RWPE2 (cell line): ENCODE measurements around the gene CFAP44.

Source experiments
- ATAC-seq: fragments of 200-7000 bp; cut with Tn5 transposase; 3 replicates; pipeline ENCODE4 v1.9.1; 2021; ENCODE audit warnings: low read depth
- DNase-seq: peaks from one replicate; pipeline ENCODE4 v3.0.0-alpha.2; 2020; ENCODE audit warnings: low spot score
- H3K27ac ChIP-seq: fragments of 450-650 bp; 2 replicates; pipeline ENCODE4 v1.5.1; 2017; ENCODE audit warnings: mild to moderate bottlenecking; ENCODE audit not compliant: poor library complexity, severe bottlenecking
- H3K27me3 ChIP-seq: fragments of 250-450 bp; sonication (Bioruptor Pico); 2 replicates; pipeline ENCODE4 v1.5.1; 2021; ENCODE audit warnings: mild to moderate bottlenecking, moderate library complexity; ENCODE audit not compliant: insufficient read depth, poor library complexity, severe bottlenecking
- H3K36me3 ChIP-seq: fragments of 250-450 bp; sonication (Bioruptor Pico); 2 replicates; pipeline ENCODE4 v1.5.1; 2020; ENCODE audit warnings: low read depth, mild to moderate bottlenecking, moderate library complexity
- H3K4me1 ChIP-seq: fragments of 250-450 bp; sonication (Bioruptor Pico); 2 replicates; pipeline ENCODE4 v1.5.1; 2021; ENCODE audit warnings: mild to moderate bottlenecking, moderate library complexity; ENCODE audit not compliant: insufficient read depth, poor library complexity, severe bottlenecking
- H3K4me3 ChIP-seq: fragments of 250-450 bp; sonication (Bioruptor Pico); 2 replicates; pipeline ENCODE4 v1.5.1; 2021; ENCODE audit warnings: mild to moderate bottlenecking, moderate library complexity; ENCODE audit not compliant: severe bottlenecking
- H3K9me3 ChIP-seq: fragments of 250-450 bp; sonication (Bioruptor Pico); 2 replicates; pipeline ENCODE4 v1.5.1; 2021; ENCODE audit warnings: mild to moderate bottlenecking, moderate library complexity; ENCODE audit not compliant: severe bottlenecking
- CTCF ChIP-seq: fragments of 450-650 bp; IDR thresholded peaks from one replicate; pipeline ENCODE4 v1.5.1; 2017; ENCODE audit warnings: mild to moderate bottlenecking, moderate library complexity; ENCODE audit not compliant: poor library complexity, severe bottlenecking

The CFAP44 gene

DNA sequence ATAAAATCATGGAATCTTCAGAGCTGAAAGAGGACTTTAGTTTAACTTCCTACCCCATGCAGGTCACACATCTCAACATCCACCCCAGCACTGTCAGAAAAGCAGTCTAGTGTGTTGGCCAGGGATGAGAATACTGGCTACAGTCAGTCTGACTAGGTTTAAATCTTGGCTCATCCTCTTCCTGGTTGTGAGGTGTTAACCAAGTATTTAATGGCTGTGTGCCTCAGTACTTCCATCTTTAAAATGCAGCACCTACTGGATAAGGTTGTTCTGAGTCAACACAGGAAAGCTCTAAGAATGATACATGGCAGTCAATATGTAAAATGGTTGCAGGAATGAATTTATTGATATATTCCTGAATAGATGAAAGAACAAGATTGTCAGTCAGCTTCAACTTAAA, 3.1 kb downstream of the CFAP44 start:
- 0 out of 2 replicates have a peak, but pooled peaks cover 9% of the 10 kb centered on the region for H3K36me3 ChIP-seq
- ATAC-seq (no peak), DNase-seq (no peak)
- H3K9me3 ChIP-seq, result no peaks in the 10 kb centered on the region
- H3K27me3 ChIP-seq, result no peaks in the 10 kb centered on the region
- no peak for TF ChIP-seq CTCF
- no peak overlapping the region for H3K4me3 ChIP-seq
- no peak overlapping the region for H3K27ac ChIP-seq
- peaks cover 7% of the 10 kb centered on the region for H3K4me1 ChIP-seq

DNA sequence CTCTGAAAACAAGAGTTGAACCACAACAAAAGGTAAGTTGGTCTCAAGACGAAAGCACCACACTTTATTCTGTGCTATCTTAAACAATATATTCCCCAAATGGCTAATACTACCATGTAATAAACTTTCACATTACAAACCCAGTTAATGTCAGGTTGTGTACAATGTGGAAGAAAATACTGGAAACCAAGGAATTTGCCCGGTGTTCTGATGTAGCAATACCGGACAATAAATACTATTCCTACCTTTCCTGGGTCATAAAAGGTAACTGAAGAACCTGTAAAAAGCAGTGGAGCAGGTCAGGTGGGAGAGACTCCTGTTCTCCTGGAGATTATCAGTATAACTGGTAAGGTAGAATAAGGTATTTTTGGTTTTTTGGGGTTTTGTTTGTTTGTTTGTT, 3.9 kb downstream of the CFAP44 start:
- no peak for TF ChIP-seq CTCF
- Histone ChIP-seq H3K36me3 (peaks cover 5% of the 10 kb centered on the region; the same call in 1 of the 2 replicates), H3K27ac (no peak overlapping the region), H3K27me3 (no peaks in the 10 kb centered on the region), H3K4me1 (peaks cover 7% of the 10 kb centered on the region), H3K9me3 (no peaks in the 10 kb centered on the region), H3K4me3 (no peak overlapping the region)
- DNase-seq (no peak), ATAC-seq (no peak)

DNA sequence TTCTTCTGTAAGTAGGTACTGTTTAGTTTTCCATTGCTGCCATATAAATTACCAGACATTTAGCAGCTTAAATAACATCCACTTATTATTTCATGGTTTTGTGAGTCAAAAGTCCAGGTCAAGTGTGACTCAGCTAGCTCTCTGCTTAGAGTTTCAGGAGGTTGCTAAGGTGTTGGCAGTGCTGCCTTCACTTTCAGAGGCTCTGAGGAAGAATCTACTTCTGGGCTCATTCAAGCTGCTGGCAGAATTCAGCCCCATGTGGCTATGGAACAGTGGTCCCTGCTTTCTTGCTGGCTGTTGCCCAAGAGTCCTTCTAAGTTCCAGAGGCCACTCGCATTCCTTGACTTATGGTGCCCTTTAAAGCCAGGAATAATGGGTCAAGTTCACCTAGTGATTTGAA, 4.5 kb downstream of the CFAP44 start:
- ATAC-seq (peak; percentile 76), DNase-seq (no peak)
- H3K27ac ChIP-seq, result no peak overlapping the region
- H3K4me1 ChIP-seq, result peaks cover 7% of the 10 kb centered on the region
- no peaks in the 10 kb centered on the region for H3K9me3 ChIP-seq
- TF ChIP-seq CTCF, result no peak
- H3K36me3 ChIP-seq, result peaks cover 3% of the 10 kb centered on the region; the same call in 1 of the 2 replicates
- no peak overlapping the region for H3K4me3 ChIP-seq
- H3K27me3 ChIP-seq, result no peaks in the 10 kb centered on the region

DNA sequence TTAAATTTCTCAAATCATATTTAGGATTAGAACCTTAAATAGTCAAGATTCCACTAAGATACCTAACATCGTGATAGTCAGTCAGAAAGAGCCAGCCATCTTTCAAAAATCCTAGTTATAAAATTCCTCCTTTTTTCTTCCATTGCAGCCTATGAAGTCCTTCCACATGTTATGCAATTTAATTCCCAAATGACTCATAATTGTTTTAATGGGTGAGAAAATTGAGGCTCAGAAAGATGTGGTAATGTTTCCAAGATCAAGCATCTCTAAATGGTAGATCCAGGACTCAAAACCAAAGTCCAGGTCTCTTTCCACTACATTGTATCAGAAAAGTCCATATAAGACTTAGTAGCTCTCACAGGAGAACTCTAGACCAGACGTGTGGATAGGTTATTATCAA, 9.5 kb downstream of the CFAP44 start:
- no peaks in the 10 kb centered on the region for H3K9me3 ChIP-seq
- DNase-seq (no peak), ATAC-seq (no peak)
- H3K4me3 ChIP-seq, result no peak overlapping the region
- H3K27ac ChIP-seq, result no peak overlapping the region
- no peak for TF ChIP-seq CTCF
- peaks cover 4% of the 10 kb centered on the region for H3K4me1 ChIP-seq
- peaks cover 10% of the 10 kb centered on the region for H3K36me3 ChIP-seq
- no peaks in the 10 kb centered on the region for H3K27me3 ChIP-seq

DNA sequence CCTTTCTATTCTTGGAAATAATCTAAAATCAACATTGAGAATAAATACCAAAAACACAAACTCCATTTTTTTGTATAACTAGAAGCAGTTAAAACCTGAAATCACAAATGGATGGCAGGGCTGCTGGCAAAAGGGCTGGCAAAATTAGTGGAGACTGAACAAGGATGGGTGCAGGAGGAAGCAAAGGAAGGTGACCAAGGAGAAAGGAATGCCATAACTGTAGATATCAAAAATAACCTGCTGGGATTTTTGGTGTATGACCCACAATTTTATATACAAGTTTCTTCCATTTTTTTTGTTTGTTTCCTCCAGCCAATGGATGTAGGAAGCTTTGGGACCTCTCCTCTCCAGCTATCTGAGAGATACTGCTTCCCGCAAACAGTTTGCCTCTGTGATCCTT, 12.7 kb downstream of the CFAP44 start:
- H3K9me3 ChIP-seq, result no peaks in the 10 kb centered on the region

More for the DNA sequence above, 12.7 kb downstream of the CFAP44 start:
- TF ChIP-seq CTCF, result no peak
- Histone ChIP-seq H3K4me1 (no peaks in the 10 kb centered on the region), H3K27ac (no peak overlapping the region), H3K36me3 (peaks cover 29% of the 10 kb centered on the region), H3K27me3 (no peaks in the 10 kb centered on the region), H3K4me3 (no peak overlapping the region)
- no peak for DNase-seq
- ATAC-seq, result peak; percentile 62; the same call in 2 of the 3 replicates
